Measurements from ENCODE around the gene GRIA4.

The GRIA4 gene

GRCh38 chr11:105639527-105639926 lies 29.7 kb downstream of the GRIA4 start:
- no peak for DNase-seq (ENCODE audit: low spot score)

- DNase-seq (ENCODE audit: low spot score) = no peak
These were observed 31.6 kb downstream of the GRIA4 start for GRCh38 chr11:105641433-105641832.

- DNase-seq (ENCODE audit: low spot score) = peak; percentile 18
These were observed 33.0 kb downstream of the GRIA4 start for GRCh38 chr11:105642870-105643269.

GRCh38 chr11:105644839-105645573 lies 35.1 kb downstream of the GRIA4 start:
- DNase-seq (ENCODE audit: low spot score) = no peak

GRCh38 chr11:105647780-105648179 lies 37.9 kb downstream of the GRIA4 start:
- DNase-seq (ENCODE audit: low spot score) = no peak

- DNase-seq (ENCODE audit: low spot score) = no peak
These were observed 38.9 kb downstream of the GRIA4 start for GRCh38 chr11:105648762-105649161.

GRCh38 chr11:105665281-105665680 lies 55.4 kb downstream of the GRIA4 start:
- no peak for DNase-seq (ENCODE audit: low spot score)

- DNase-seq (ENCODE audit: low spot score) = no peak
These were observed 57.6 kb downstream of the GRIA4 start for GRCh38 chr11:105667441-105667840.

- no peak for DNase-seq (ENCODE audit: low spot score)
These were observed 60.9 kb downstream of the GRIA4 start for GRCh38 chr11:105670811-105671210.

GRCh38 chr11:105673089-105673488 lies 63.2 kb downstream of the GRIA4 start:
- DNase-seq (ENCODE audit: low spot score) = peak; percentile 34

- DNase-seq (ENCODE audit: low spot score) = no peak
These were observed 79.8 kb downstream of the GRIA4 start for GRCh38 chr11:105689631-105690030.

- no peak for DNase-seq (ENCODE audit: low spot score)
These were observed 80.6 kb downstream of the GRIA4 start for GRCh38 chr11:105690467-105690866.

GRCh38 chr11:105693075-105693759 lies 83.3 kb downstream of the GRIA4 start:
- no peak for DNase-seq (ENCODE audit: low spot score)

- peak; percentile 2 for DNase-seq (ENCODE audit: low spot score)
These were observed 86.1 kb downstream of the GRIA4 start for GRCh38 chr11:105696000-105696399.

- no peak for DNase-seq (ENCODE audit: low spot score)
These were observed 87.4 kb downstream of the GRIA4 start for GRCh38 chr11:105697291-105697690.

GRCh38 chr11:105699203-105699602 lies 89.3 kb downstream of the GRIA4 start:
- DNase-seq (ENCODE audit: low spot score) = no peak

GRCh38 chr11:105700271-105700670 lies 90.4 kb downstream of the GRIA4 start:
- DNase-seq (ENCODE audit: low spot score) = no peak

- no peak for DNase-seq (ENCODE audit: low spot score)
These were observed 91.2 kb downstream of the GRIA4 start for GRCh38 chr11:105701098-105701497.

- no peak for DNase-seq (ENCODE audit: low spot score)
These were observed 96.1 kb downstream of the GRIA4 start for GRCh38 chr11:105705786-105706530.

- no peak for DNase-seq (ENCODE audit: low spot score)
These were observed 103.2 kb downstream of the GRIA4 start for GRCh38 chr11:105713106-105713505.

- no peak for DNase-seq (ENCODE audit: low spot score)
These were observed 103.8 kb downstream of the GRIA4 start for GRCh38 chr11:105713696-105714095.

- DNase-seq (ENCODE audit: low spot score) = no peak
These were observed 108.8 kb downstream of the GRIA4 start for GRCh38 chr11:105718641-105719040.
